NCI-H1694 (cell line): Measurements from ENCODE around the gene PRM2.

Experiments used
- DNase-seq: peaks from one replicate; lab custom pipeline; 2025; lab: John Stamatoyannopoulos, UW

The PRM2 gene

DNA sequence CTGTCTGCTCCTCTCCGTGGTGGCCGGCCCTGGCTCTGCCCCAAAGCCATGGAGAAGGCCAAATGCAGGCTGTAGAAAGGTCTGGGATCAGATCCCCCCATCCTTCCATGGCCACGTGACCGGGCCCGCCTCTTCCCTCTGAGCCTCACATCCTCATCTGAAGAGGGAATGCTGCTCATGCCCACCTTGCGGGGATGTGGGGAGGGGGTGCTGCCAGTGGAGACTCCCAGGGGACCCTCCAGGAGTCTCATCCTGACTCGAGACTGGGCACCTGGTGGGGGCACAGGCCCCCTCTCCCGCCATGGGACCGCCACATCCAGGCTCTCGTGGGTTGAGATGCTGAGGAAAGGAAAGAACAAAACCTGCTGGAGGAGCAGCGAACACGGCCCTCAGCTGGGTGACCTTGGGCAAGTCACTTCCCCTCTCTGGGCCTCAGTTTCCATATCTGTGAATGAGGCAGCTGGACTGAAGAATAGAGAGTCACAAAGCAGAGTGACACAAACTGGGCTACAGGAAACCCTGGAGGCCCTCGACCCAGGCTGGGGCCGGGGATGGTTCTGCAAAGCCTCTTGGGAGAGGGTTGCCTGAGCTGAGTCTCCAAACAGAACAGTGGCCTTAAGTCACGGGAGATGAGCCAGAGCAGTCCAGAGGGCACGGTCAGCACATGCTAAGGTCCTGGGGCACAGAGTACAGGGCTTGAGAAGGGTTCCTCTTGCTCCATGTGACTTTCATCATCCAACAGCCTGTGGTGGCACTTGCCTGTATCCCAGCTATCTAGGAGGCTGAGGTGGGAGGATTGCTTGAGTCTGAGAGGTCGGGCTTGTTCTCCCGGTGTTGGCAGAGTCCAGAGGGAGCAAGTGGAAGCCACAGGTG, 50.4 kb downstream of the PRM2 start:
- DNase-seq: no peak
